GM13976 (cell line): ENCODE measurements around the gene ZDHHC11.
"Not testable (repeated sequence)": the region's sequence is repeated elsewhere in the genome, so short reads cannot be mapped to it uniquely, and the experiment has no call there.

ENCODE experiments used
- DNase-seq: peaks from one replicate; pipeline ENCODE4 v3.0.0; 2012; ENCODE audit warnings: low spot score
- in situ Hi-C: fragments of 300-500 bp; cut with MboI; formaldehyde crosslinking; loops from one replicate; pipeline ENCODE4 v1.12.0; 2022; ENCODE audit warnings: low sequenced_read_pairs, mixed read lengths, inconsistent platforms; ENCODE audit not compliant: unreplicated experiment
- TF ChIP-seq, protein P1 (sequence below): IDR thresholded peaks from 2 replicates; pipeline ENCODE4 v1.5.1; 2012; ENCODE audit warnings: borderline replicate concordance, mild to moderate bottlenecking; ENCODE audit not compliant: insufficient read depth; ENCODE audit errors: extremely low read depth, missing control alignments, control extremely low read depth

The ZDHHC11 gene

DNA sequence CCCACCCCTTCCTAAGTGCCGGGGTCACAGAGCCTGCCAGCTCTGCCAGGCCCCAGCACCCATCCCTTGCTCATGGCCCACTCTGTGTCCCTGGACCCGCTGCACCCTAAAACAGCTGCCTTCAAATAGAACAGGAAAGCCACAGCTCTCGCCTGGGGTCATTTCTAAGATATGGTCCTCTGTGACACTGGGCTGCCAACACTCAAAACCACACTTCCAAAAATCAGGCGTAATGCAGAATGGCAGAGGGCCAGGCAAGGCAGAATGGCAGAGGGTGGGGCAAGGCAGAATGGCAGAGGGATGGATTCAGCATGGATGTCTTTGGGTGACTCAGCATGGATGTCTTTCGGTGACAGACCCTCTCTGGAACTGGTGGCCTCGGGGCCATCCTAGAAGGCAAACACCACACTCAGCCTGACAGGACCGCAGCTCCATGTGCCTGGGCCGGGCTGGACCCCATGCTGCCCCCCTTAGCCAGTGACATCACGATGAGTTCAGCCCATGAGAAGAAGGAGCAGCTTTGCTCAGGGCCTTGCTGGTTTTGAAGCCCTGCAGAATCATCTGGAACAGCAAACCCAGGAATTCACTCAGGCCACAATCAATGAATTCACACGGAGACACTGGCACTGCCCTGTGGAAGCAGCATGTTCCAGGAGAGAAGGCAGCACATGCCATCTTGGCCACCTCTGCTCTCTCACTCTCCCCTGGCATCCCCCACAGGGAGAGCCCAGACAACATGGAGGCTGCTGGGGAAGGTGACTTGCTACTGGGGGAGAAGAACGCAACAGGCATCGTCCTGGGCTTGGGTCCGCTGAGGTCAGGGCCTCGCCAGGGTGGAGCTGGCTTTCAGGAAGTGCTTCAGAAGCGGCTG is 9.0 kb downstream of the ZDHHC11 start:
- in situ Hi-C loops = loop anchor here (25.0 kb wide), 1 partner anchor 104 kb away; no protein-coding TSS in a partner anchor
- DNase-seq = not testable (repeated sequence)

DNA sequence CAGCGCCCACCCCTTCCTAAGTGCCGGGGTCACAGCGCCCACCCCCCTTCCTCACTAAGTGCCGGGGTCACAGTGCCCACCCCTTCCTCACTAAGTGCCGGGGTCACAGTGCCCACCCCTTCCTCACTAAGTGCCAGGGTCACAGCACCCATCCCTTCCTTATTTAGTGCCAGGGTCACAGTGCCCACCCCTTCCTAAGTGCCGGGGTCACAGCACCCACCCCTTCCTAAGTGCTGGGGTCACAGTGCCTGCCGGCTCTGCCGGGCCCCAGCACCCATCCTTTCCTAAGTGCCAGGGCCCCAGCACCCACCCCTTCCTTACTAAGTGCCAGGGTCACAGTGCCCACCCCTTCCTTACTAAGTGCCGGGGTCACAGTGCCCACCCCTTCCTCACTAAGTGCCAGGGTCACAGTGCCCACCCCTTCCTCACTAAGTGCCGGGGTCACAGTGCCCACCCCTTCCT is 9.8 kb downstream of the ZDHHC11 start:
- in situ Hi-C loops = loop anchor here (25.0 kb wide), 1 partner anchor 104 kb away; no protein-coding TSS in a partner anchor
- DNase-seq = not testable (repeated sequence)

DNA sequence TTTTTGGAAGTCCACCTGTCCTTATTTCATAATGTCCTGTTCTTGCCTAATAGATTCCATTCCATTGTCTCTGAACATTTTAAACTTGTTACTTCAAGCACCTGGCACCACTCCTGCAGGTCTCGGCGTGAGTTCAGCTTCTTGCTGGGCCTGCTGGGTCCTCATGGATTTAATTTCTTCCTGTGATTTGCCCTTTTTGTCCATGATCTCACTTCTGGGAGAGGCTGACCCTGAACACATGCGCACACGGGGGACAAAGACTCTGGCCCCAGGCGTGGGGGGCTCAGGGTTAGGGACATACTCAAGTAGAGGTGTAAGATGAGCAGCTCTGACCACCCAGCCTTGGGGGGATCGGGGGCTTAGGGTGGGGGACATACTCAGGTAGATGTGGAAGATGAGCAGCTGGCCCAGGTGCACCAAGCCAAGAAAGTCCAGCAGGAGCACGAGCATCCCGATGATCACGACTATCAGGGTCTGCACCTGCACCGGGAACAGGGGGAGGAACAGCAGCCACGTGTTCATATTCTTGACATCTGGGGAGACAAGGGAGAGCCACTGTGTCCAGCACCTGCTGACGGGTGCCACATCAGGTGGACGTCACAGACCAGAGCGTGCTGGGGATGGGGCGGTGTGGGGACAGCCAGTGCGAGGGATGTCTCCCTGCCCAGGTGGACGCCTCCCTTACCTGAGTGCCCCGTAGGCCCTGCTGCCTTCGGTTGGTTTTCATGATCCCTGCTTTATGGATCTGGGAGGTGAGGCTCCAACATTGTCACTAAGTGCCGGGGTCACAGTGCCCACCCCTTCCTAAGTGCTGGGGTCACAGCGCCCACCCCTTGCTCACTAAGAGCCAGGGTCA is 10.4 kb downstream of the ZDHHC11 start:
- in situ Hi-C loops = loop anchor here (25.0 kb wide), 1 partner anchor 103 kb away; no protein-coding TSS in a partner anchor

DNA sequence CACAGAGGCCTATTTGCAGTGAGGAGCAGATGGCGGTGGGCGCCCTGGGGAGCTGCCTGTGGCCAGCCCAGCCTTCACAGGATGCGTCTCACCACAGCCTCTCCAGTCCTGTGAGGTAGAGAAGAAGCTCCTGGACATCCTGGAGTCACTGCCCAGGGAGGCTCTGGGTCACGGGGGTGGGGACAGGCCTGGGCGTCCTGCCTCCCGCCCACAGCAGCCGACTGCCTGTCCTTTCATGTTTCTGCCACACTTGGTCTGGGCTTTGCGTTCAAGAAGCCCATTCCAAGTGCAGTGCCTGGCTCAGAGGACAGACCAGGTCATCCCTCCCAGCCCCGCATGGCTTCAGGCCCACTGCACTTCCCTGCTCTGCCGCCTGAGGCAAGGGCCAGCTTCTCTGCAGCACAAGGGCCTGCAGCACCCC is 12.3 kb downstream of the ZDHHC11 start:
- in situ Hi-C loops = loop anchor here (25.0 kb wide), 1 partner anchor 101 kb away; no protein-coding TSS in a partner anchor
- DNase-seq = not testable (repeated sequence)

More for the DNA sequence above, 10.4 kb downstream of the ZDHHC11 start:
- not testable (repeated sequence) for DNase-seq

DNA sequence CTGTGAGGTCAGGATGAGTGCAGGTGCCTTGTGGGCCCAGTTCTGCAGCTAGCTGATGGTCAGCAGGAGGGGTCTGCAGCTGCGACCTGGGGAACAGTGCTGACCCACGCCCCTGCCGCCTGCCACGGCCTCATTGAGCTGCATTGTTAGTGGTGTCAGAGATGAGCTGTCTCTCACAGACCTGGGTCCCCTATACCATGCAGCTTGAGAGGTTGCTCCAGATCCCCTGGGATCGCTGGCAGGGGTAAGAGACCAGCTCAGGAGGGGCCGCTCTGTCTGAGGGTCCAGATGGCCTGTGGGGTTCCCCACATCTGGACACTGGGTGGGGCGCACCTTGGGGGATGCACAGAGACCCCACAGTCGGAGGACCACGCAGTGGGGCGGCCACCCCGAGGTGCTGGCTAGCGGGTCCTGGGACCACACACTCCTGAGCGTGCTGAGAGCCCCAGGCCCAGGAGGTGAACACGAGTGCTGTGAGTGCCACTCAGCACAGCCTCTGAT is 13.1 kb downstream of the ZDHHC11 start:
- in situ Hi-C loops = loop anchor here (25.0 kb wide), 1 partner anchor 100 kb away; no protein-coding TSS in a partner anchor
- not testable (repeated sequence) for DNase-seq

DNA sequence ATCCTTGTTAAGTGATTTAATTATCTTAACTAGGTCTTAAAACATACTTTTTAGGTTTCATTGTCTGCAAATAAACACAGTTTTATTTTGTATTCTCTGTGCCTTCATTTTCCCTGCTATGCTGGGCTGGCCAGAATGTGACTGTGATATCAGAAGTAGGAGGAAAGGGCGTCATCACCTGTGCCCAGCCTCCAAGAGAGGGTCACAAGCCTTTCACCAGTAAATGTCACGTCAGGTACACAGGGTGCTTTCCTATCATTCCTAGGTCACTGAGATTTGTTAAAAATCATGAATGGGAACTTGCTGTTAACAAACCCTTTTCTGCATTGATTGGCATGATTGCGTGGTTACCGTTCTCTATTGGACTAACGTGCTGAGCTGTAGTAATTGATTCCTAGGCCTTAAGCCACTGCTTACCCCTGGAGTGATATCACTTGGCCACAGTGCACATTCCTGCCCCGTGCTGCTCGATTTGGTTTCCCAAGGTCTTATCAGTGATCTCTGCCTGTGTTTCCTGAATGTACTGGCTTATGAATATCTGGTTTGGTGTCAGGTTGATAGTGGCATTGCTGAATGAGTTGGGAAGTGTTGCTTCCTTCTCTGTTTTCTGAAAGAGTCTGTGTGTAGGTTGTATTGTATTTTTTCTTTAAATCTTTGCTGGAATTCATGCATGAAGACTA is 14.7 kb downstream of the ZDHHC11 start:
- not testable (repeated sequence) for DNase-seq
- in situ Hi-C loops = loop anchor here (25.0 kb wide), 1 partner anchor 99 kb away; no protein-coding TSS in a partner anchor

DNA sequence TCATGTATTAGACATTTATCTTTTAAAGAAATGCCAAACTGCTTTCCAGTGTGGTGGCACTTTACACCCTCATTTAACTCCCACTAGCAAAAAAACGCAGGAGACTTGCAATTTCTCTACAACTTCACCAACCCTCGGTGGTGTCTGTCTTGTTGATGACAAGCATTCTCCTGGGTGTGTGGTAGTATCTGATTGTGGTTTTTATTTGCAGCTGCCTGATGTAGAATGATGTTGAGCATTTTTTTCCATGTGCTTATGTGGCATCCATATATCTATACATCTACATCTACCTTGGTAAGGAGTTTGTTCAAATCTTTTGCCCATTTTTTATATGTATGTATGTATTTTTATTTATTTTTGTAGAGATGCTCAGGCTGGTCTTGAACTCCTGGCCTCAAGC is 16.8 kb downstream of the ZDHHC11 start:
- in situ Hi-C loops = loop anchor here (25.0 kb wide), 1 partner anchor 97 kb away; no protein-coding TSS in a partner anchor
- not testable (repeated sequence) for DNase-seq

DNA sequence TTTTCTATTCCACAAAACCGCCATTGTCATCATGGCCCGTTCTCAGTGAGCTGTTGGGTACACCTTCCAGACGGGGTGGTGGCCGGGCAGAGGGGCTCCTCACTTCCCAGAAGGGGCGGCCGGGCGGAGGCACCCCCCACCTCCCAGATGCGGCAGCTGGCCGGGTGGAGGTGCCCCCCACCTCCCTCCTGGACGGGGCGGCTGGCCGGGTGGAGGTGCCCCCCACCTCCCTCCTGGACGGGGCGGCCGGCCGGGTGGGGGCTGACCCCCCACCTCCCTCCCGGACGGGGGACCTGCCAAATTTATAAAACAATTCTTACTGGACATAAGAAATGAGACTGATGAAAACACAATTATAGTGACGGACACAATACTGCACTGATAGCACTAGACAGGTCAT is 22.6 kb downstream of the ZDHHC11 start:
- not testable (repeated sequence) for DNase-seq
- in situ Hi-C loops = loop anchor here (25.0 kb wide), 1 partner anchor 91 kb away; no protein-coding TSS in a partner anchor

DNA sequence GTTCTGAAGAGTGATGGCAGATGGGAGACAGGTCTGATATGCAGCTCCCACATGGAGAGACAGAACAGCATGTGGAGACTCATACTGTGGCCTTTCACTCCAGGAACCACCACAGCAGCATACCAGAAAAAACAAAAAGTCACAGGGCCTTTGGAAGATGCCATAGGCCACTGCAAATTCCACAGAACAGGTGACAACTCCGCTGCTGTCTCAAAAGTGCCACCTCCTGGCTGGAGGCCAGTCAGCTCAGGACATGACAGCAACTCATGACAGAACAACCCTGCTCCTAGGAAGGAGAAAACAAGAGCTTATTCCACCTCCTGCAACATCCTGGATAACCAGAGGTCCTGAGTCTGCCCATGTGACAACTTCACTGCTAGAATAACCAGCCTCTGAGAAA is 25.2 kb downstream of the ZDHHC11 start:
- in situ Hi-C loops = loop anchor here (25.0 kb wide), 1 partner anchor 88 kb away; no protein-coding TSS in a partner anchor
- DNase-seq = not testable (repeated sequence)

DNA sequence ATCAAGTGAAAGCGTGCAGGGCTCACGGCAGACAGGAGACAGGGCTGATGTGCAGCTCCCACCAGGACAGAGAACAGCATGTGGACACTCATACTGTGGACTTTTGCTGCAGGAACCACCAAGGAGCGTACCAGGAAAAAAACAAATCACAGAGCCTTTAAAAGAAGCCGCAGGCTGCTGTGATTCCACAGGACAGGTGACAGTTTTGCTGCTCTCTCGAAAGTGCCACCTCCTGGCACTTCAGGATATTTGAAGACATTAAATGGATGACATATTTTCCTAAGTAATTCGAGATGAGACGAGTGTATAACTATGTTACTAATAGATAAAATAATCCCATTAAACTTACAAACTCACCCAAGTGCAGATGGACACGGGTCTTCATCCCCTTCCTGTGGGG is 29.3 kb downstream of the ZDHHC11 start:
- TF ChIP-seq, protein P1, sequence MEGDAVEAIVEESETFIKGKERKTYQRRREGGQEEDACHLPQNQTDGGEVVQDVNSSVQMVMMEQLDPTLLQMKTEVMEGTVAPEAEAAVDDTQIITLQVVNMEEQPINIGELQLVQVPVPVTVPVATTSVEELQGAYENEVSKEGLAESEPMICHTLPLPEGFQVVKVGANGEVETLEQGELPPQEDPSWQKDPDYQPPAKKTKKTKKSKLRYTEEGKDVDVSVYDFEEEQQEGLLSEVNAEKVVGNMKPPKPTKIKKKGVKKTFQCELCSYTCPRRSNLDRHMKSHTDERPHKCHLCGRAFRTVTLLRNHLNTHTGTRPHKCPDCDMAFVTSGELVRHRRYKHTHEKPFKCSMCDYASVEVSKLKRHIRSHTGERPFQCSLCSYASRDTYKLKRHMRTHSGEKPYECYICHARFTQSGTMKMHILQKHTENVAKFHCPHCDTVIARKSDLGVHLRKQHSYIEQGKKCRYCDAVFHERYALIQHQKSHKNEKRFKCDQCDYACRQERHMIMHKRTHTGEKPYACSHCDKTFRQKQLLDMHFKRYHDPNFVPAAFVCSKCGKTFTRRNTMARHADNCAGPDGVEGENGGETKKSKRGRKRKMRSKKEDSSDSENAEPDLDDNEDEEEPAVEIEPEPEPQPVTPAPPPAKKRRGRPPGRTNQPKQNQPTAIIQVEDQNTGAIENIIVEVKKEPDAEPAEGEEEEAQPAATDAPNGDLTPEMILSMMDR = no peak
- in situ Hi-C loops = no loop called here
- peak; percentile 4 for DNase-seq

DNA sequence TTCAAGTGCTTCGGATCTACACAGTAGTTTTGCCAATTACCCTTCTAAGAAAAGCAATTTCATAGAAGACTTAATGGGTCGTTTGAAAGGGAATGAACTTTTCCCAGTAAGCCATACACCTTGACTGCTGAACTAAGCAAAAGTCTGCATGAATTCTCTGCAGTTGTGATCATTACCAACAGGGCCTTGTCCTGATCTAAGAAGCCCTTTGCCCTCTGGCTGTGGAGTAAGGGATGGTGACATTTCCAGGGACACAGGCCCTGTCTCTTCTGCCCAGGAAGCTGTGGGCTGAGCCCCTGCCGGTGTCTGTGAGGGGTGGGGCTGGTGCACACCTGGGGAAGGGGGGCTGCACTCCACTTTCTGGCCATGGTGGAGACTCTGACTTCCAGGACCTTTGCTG is 30.5 kb downstream of the ZDHHC11 start:
- in situ Hi-C loops = no loop called here
- TF ChIP-seq, protein P1 = no peak
- peak; percentile 8 for DNase-seq
